HG03571 (cell line): ENCODE measurements around the gene ERBB4.
"Not testable (repeated sequence)": the region's sequence is repeated elsewhere in the genome, so short reads cannot be mapped to it uniquely, and the experiment has no call there.

Experiments used
- ATAC-seq: cut with Tn5 transposase; IDR thresholded peaks from one replicate; pipeline ENCODE4 v1.9.1; 2021; ENCODE audit not compliant: unreplicated experiment

ERBB4 gene

DNA sequence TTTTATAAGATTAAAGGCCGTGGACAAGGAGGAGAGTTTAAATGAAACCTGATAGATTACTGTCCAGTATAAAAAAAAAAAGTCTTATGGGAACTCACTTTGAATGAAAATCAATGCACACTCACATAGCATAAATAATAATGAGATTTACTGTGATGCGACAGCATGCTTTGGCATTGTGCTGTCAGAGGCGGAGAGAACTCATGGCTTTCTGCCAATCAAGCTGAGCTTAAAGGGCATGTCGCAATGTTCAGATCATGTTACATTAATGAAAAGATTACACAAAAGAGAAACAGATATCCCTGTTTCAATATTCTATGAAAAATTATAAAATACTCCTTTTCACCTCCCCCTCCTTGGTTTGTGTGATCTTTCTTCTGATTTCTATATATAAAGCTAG is 310.8 kb downstream of the ERBB4 start:
- ATAC-seq, result no peak

DNA sequence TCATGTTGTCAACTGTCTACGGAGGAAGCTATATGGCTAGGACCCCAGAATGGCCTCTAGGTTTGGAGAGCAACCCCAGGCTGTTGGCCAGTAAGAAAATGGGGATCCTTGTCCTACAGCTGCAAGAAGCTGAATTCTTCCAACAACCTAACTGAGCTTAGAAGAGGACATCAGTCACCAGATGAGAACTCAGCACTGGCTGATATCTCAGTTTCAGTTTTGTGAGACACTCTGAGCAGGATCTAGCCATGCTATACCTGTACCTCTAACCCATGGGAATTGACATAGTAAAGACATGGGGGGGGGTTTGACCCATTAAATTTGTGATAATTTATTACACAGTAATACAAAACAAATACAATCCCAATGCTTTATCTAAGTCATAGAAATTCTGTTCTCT is 312.5 kb downstream of the ERBB4 start:
- ATAC-seq, result no peak

DNA sequence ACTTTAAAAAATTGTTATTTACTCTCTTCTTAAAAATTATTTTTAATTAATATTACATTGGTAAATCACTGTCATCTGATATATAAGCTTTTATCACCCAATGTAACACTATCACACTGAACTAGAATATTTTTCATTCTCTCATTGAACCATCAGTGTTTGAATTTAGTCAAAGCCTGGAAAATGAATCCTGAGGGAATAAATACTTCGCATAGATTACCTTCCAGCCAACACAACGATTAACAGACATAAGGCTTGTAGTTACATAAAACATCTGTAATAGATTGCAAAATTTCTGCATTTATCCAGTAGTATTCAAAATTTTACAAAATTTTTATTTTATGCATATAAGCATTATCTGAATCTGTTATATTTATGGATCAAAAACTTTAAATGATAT is 314.9 kb downstream of the ERBB4 start:
- ATAC-seq, result no peak

DNA sequence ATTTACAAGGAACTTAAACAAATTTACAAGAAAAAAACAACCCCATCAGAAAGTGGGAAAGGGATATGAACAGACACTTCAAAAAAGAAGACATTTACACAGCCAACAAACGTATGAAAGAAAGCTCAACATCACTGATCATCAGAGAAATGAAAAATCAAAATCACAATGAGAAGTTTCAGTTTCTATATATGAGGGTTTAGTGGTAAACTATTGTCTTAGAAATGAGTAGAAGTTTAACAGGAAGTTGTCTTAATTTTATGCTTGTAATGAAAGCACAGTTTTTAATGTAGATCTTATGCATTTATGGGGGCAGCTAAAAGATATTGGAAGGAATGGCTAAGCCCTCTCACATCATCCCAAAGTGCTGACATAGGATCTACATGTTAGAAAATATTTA is 325.4 kb downstream of the ERBB4 start:
- ATAC-seq, result no peak

DNA sequence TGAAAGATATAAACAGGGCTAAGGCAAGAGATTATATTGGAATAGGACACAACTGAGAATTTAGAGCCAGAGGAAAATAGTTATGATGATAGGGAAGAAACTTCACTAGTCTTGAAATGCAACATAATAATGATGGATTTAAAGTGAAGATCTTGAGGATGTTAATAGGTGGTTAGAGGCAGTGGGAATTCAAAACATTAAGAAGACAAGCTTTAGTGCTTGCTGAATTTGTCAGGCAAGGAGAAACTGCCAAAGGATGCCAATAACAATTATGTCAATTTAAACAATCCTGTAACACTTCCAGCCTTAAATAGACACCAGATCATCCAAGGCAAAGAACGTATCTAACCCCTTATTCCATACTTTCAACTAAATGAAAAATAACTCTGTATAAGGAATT is 330.1 kb downstream of the ERBB4 start:
- no peak for ATAC-seq

DNA sequence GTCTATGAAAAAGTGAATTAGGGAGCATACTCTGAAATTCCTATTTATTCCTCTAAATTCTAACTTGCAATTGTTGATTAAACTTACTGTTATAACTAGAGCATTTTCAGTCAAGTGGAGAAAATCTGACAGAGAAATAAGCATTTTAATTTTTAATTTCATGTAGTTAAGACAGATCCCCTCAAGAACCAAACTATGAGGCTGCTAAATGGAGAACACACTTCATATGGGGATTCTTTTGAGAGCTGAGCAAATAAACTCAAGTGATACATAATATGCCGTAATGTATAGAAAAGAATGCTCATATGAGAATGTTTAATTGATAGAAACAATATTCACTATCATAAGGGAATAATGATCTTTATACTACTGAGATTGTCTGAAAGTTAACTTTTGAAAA is 340.8 kb downstream of the ERBB4 start:
- no peak for ATAC-seq

DNA sequence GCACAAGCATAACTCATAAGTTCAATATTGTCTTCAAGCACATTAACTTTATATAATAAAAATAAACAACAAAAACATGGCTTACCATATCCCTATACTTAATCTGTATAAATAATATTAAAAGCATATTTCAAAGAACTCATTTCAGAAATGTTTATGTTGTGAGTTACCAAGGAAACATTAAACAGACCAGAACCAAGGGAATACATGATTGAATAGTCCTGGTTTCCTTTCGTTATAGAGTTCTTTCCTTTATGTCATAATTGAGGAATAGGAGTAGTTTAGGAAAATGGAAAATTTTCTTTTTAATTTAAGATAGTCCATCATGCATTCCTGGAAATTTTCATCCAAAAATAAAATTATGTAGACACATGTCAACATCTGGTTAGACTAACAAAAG is 343.0 kb downstream of the ERBB4 start:
- ATAC-seq, result no peak

DNA sequence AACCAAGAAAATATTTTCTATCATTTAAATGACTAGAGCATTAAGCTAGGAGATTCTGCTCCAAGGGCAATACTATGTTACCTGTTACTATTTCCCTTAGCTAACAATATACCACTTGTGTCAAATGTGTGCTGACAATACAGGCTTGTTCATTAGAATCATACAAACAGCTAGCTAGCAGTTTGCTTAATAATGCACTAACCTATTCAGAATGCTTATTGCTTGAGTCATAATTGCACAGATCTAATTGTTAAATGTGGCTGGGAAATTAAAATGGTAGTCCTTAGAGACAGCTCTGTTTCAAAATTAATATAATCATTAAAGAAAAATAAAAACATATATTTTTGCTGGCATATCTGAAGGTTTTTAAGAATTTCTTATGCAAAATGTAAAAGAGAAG is 344.2 kb downstream of the ERBB4 start:
- no peak for ATAC-seq

DNA sequence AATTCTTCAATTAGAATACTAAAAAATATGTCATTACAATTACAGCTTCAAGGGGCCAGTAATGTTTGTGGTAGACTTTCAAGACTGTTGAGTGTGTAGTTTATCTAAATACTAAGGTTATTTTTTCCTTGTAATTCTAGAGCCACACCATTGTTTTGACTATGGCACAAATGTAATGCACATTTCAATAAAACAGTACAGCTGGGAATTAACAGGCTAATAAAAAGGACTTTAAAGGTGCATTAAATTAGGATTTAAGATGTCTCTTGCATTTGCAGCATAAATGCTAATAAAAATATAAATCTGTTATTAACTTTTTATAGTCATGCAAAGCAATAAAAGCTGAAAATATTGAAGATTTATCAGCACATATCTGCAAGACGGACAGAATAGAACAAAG is 344.8 kb downstream of the ERBB4 start:
- ATAC-seq, result no peak

DNA sequence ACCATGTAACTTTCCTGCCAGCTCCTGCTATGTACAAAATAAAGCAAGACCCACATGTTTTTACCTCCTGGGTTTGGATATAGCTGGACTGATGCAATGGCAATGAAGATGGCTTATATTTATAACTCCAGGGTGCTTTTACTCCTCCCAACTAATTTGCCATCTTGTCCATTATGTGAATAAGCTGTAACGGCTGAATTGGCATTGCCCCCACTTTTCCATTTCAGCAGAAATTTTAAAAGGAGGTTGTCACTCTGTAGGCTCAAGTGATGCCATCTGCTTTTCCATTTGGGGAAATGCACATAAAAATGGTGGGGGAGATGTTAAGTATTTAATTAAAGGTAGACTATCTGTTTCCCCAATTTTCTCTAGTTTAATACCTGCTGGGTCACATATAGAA is 345.5 kb downstream of the ERBB4 start:
- ATAC-seq, result no peak

DNA sequence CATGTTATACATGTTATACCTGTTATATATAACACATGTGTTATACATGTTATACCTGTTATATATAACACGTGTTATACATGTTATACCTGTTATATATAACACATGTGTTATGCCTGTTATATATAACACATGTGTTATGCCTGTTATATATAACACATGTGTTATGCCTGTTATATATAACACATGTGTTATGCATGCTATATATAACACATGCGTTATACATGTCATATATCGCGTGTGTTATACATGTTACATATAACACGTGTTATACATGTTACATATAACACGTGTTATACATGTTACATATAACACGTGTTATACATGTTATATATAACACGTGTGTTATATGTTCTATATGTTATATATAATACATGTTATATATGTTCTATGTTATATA is 347.2 kb downstream of the ERBB4 start:
- ATAC-seq, result not testable (repeated sequence)

DNA sequence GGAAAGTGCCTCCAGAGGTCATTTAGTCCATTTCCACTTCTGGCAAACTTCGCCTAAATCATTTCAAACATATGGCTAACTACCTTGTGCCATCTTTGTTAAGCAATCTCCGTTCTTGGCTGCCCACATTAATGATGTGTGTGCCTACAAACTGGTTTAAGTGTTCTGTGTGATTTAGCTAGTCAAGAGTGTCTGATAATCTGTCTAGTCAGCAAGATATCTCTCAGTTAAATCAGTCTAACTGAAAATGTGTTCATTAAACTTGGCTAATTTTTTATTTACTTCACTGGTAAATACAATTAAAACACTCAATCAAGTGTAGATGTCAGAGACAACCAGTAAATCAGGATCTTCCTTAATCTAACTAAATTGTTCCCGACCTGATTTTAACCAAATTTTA is 352.4 kb downstream of the ERBB4 start:
- ATAC-seq, result no peak

DNA sequence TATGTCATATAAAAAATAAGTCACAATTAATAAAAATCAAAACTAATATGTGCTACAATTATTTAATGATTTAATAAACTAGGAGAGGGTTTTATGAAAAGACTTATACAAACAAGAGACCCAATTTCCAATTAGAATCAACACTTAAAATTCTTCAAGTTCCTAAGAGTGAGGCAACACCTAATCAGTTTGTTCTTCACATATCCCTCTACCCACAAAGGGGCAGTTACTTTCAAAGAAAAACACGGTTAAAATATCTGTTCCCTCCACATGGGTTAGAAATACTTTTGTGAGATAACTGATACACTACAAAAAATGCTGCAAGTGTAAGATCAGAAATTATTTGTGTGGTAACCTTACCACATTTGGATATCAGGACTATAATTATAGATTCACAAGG is 357.0 kb downstream of the ERBB4 start:
- ATAC-seq, result no peak

DNA sequence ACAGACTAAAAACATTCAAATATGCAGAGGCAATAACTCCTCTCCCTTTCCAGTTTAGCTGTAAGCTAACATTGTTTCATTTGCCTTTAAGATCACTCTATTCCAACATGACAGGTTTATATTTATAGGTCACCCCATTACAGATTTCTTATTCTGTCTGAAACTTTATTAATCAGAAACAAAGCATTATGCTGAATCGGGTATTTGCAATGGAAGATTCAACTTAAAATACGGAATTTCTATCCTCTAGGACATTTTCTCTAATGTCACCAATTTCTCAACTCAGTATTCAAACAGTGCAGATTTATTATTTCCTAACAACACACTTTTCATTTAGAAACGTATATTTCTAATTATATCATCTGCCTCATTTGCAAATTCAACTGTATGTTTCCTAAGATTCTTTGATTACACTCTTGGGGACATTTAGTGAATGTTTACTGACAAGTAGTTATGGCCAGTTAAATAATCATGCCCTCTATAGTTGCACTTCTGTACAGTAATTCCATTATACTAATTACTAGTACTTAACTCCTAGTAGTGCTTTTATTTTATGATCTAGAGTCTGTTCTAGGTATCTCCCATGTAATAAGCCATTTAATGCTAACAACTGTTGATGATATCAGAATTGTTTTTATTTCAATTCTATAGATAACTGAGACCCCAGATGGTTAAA is 358.1 kb downstream of the ERBB4 start:
- ATAC-seq, result no peak

DNA sequence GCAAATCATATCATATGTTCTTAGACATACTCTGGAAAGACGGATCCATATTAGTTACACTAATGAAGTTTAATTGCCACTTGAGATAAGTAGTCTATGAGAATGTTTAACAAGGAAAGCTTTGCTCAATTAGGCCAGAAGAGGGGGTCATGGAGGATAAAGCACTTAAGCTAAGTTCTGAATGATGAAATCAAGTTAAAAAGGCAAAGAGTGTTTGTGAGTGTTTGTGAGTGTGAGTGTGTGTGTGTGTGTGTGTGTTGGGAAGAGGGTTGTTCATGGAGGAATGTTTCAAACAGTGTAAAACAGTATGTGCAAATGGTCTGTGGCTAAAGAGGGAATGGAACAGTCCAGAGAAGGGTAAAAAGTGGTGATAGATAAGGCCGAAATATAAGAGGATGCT is 360.9 kb downstream of the ERBB4 start:
- ATAC-seq, result no peak

DNA sequence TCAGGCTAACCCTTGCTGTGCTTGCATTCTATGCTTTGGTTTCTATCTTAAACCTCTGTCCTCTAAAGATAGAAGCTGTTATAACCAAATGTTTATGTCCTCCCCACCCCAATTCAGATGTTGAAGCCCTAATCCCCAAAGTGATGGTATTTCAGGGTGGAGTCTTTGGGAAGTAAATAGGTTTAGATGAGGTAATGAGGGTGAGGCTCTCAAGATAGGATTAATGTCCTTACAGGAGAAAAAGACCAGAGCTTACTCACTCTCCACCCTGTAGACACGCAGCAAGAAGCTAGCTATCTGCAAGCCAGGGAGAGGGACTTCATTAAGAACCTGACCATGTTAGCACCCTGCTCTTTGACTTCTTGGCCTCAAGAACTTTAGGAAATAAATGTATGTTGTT is 362.5 kb downstream of the ERBB4 start:
- no peak for ATAC-seq

DNA sequence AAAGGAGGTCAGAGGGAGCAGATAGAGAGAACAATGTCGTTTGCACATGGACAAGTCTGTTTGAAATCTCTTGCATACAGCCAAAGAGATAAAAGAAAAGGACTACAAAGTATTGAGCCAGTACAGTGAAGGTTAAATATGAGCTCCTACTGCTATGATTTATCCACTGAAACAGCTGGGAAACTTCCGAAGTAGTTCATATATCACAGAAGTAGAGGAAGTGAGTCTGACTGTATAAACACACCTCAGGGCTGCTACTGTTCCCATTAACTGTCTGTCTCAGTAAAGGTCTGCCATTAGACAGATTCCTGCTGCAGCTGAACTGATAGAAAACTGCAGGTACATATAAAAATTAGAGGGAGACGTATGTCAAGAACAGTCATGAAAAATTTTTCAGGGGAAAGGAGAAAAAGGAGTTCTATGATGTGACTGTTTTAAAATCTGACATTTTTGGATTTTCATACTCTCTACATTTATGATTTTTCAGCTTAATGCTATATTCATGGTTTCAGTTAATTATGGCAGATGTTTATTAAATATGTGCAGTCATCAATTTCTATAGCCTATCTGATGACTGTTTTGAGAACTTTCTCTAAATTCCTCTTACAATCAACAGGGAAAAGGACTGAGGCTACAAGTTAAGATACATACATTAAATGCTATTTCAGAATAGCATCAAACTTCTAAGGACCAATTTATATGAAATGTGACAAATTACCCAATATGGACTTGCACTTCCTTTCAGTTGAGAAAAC is 364.7 kb downstream of the ERBB4 start:
- no peak for ATAC-seq

DNA sequence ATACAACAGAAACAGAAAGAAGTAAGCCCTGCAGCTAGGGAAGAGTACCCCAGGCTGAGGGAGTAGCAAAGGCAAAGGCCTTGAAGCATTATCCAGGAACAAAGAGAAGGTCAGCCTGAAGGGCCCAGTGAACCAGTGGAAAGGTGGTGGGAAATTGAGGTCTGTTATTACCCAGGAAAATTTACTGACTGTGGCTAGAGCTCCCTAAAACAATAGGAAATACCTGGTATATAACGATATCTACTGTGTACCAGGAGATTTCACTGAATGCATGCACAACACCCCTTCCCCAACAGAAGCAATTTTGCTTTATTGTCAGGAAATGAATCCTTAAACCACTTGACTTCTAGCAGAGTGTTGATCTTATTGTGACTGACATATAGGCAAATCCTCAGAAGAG is 365.3 kb downstream of the ERBB4 start:
- ATAC-seq, result no peak

DNA sequence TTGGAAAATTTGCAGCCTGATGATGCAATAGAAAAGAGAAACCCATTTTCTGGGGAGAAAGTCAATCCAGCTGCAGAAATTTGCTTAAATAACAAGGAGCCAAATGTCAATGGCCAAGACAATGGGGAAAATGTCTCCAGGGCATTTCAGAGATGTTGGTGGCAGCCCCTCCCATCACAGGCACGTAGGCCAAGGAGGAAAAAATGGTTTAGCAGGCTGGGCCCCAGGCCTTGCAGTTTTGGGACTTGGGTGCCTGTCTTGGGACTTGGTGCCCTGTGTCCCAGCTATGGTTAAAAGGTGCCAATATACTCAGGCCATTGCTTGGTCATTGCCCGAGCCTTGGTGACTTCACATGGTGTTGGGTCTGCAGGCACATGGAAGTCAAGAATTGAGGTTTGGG is 368.2 kb downstream of the ERBB4 start:
- no peak for ATAC-seq

DNA sequence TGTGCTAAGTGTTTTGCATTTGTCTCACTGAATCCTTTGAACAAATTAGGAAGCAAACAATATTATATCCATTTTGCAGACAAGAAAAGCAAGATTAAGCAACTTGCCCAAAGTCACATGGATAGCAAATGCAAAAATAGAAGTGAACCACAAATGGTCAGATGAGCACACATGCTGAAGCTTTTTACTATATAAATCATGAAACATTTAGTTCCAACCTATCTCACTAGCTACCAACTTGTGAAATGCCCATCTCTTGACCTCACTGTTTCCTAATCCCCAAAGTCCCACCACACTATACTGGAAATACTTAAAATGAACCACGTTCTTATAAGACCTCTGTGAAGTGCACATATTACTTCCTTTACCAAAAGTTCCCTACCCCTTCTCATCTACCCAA is 380.5 kb downstream of the ERBB4 start:
- no peak for ATAC-seq

DNA sequence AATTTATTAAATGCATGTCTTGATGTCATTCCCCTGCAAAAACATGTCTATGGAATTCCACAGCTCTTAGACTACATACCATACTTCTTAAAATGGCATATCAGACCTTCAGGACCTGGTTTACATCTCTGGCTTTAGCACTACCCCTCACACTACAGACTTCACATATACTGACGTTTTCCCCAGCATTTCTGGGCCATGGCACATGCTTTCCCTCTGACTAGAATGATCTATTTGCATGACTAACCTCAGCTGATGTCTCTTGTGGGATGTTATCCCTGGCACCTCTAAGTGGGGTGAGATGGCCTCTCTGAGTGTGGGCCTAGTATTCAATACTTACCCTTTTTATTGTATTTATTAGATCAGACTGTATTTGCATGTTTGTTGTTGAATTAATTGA is 381.6 kb downstream of the ERBB4 start:
- no peak for ATAC-seq

DNA sequence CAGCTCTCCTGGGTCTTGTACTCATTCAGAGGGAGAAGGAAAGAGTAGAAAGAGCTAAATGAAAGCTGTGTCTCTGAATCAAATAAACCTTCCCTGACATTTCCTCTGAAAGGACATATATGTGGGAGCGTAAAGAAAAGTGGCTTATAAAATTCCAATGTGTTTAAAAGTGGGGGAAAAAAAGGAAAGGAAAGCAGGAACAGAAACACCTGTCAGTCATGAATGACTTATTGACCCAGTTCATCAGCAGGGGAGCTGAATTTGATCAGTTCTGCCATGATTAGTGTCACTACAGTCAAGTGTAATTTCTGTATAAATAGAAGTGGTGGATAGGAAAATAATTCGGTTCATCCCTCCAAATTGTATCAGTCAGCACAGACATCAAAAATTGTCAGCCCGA is 382.5 kb downstream of the ERBB4 start:
- ATAC-seq, result no peak

DNA sequence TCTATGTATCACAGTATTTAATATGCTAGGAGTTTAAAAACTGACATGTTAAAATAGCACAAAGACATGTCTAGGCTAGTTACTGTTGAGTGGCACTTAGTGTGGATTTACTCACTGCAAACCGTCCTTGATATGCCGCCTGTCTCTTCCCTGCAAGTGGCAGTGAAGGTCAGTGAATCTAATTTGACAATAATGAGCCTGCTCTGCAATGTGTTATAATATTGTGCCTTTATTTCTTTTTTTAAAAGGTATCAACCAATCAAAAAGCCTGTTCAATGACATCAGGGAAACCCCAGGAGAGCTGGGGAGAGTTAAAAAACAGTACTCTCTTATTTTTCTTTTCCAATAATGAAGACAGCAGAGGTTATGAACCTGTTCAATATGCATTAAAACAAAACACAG is 384.1 kb downstream of the ERBB4 start:
- ATAC-seq, result no peak
